Cerebellar cortex (tissue), 1 donor: Measurements from ENCODE around the gene GAB1.

ENCODE experiments used
- DNase-seq: peaks from one replicate; pipeline ENCODE4 v3.0.0-alpha.2; 2015; ENCODE audit warnings: low spot score

GAB1 gene

DNA sequence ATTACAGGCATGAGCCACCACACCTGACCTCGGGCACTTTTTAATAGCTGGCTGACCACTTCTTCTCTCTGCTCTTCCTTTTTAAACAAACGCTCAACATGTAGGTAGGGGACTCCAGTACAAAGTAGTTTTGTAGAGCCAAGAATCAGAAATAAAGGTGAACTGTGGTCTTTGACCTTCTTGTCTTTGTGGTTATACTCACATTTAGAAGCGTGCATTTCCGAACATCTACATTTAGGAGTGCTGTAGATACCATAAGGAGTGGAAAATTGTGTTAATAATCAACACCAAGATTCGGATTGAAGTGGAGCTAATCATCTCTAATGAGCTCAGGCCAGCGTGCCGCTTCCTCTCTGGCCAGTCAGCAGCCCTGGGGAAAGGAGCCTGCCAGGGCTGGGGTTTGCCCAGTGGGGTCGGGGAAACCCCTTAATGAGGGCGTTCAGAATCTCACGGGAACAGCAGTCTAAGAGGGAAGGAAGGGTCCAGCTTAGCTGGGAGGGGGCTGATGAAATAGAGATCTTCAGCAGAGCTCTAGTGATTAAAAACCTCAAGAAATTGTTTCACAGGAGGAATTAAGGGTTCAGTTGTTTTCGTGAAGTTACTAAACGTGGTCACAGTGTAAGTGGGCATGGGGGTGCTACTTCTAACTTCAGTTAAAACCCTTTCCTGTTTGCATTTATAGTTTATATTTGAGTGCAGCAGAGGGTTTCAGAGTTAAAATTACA, 81.2 kb downstream of the GAB1 start:
- no peak for DNase-seq

DNA sequence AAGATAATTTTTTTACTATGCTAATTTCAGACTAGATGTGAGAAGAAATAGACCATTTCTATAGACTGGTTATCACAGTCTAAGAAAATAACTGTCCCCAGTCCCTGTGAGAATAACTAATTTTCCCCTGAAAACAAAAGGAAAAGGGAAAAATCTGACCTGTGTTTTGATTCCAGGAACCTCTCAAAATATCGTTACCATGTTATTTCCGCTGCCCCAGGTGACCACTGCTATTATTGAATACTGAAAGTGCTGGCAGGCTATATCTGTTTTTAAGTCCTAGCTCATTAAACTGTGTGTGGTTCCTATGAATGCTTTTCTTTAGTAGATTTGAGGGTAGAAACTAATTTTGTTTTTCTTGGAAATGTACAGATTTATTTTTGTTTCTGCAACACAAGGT, 83.6 kb downstream of the GAB1 start:
- DNase-seq, result no peak

DNA sequence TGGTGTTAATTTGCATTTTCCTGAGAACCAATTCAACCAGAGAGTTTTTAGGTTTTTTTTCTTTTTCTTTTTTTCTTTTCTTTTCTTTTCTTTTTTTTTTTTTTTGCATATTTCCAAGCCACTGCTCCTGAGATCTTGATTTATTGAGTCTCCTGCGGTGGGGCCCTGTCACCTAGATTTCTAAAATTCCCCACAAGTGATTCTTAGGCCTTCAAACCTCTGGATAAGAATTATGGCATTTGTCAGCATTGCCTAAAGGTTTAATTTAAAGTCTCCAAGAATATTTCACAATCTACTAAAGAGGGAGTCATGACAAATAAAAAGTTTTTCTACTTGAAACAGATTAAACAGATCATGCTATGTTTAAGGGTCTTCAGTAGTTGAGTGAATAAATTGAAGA, 84.9 kb downstream of the GAB1 start:
- no peak for DNase-seq

- no peak for DNase-seq
Measured at GRCh38 chr4:143424276-143424675, 87.6 kb downstream of the GAB1 start.

DNA sequence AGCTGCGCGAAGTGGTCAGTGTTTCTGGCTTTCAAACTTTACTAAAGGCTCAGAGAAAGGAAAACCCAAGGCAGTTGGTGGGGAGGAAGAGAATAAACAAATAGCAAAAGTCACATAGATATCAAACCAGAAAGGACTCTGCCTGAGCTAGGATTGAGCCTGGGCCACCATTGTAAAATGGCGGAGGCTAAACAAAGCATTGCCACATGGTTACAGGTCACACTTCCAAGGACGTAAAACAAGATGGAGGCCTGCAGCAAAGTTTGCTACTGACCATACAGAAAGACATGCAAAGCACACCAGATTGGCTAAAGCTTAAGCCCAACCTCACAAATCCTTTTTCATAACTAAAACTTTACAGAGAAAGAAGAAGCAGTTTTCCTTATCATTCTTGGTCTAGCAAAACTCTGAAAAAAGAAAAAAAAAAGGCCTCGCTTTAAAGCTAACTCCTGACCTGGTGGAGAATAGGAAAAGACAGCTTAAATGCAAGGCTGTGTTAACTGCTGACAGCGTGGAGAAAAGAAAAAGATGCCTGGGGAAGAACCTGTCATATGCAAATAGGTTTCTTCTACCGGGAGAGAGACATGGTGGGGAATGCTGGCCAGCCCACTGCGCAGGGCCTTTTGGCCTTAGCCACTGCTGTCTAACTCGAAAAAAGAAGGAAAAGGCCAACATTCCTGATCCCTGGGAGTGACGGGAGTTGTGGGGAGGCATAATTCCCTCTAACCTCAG, 95.0 kb downstream of the GAB1 start:
- no peak for DNase-seq

GRCh38 chr4:143432258-143432591, 95.5 kb downstream of the GAB1 start:
- no peak for DNase-seq

DNA sequence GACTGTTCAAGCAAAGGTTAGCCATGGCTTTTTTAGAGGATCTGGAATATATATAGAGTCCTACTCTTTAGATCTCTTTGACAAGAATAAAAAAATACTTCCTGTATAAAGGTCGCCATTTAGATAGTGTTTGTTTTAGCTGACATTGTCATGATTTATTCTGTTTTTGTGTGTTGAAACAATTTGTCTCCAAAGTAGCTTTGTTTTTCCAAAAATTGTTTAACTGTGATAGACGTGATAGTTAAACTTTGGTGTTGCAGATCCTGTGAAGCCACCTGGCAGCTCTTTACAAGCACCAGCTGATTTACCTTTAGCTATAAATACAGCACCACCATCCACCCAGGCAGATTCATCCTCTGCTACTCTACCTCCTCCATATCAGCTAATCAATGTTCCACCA, 96.6 kb downstream of the GAB1 start:
- no peak for DNase-seq

GRCh38 chr4:143435955-143436354, 99.3 kb downstream of the GAB1 start:
- DNase-seq, result no peak

- DNase-seq, result no peak
Measured at GRCh38 chr4:143437476-143437875, 100.8 kb downstream of the GAB1 start.

- DNase-seq, result no peak
Measured at GRCh38 chr4:143437937-143438336, 101.3 kb downstream of the GAB1 start.

GRCh38 chr4:143438710-143439109, 102.0 kb downstream of the GAB1 start:
- DNase-seq, result no peak

DNA sequence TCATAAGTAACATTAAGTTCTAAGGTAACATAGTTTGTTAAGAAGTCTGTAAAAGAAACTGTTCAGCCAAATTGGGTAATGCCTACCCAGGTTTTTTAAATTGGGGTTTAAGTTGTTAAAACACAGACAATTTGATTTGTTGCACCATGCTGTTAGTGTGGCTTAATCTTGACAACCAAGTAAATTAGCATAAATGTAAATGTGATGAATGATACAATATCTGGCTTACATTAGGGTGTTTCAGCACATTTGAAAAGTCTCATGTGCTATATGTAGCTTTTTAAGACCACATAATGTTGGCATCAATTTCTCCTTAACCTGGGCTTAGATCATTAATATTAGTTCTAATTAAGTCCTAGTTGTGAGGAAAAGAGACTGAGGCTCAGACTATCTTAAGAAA, 104.4 kb downstream of the GAB1 start:
- DNase-seq, result no peak

GRCh38 chr4:143441678-143442077, 105.0 kb downstream of the GAB1 start:
- DNase-seq, result no peak

DNA sequence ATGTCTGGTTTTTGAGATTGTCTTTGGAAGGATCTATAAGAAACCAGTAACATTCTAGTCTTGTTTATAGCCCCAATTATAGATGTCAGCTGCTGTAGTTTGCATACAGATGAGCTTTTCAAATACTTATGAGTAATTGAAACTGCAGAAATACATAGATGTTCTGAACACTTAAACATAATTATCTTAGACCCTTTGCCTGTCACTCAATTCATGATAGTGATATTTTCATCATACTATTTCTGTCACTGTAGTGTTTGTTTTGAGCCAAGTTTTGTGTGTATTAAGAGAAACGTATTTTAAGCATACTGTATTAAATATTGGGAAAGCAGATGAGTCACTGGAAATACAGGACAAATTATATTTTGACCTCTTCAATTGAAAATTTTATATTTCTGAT, 107.1 kb downstream of the GAB1 start:
- no peak for DNase-seq

DNA sequence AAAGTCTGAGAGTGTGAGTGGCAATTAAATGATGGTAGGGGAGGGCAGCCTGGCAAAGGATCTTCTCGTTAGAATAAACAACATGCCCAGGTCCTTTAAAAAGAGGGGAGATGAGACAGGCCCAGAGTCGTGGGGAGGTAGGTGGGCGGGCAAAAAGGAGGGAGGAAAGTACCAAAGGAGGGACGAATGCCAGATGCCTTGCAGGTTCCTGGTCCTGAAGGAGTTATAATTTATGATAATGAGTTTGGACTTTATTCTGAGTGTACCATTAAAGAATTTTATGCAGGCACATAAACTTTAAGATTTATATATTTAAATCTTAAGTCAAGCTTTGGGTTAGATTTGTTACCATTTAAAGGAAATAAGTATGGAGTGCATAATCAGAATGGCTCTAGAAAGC, 114.5 kb downstream of the GAB1 start:
- DNase-seq, result no peak

DNA sequence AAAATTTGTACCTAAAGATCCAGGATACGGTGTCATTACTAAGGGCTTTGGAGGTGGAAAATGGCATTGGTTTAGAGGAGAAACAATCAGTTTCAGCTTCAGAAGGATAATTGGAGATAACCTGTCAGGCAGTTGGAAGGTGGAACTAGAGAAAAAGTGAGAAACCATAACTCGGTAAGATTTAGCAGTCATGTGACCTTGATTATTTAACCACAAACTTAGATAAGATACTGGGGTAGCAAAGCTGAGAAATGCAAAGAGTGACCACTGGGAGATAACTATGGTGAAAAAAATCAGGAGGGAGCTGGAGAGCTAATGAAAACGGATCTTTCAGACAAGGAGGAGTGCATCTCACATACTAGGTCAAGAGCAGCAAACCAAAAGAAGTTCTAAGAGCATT, 118.5 kb downstream of the GAB1 start:
- DNase-seq, result no peak

- no peak for DNase-seq
Measured at GRCh38 chr4:143458966-143459365, 122.3 kb downstream of the GAB1 start.

GRCh38 chr4:143473334-143474126, 136.9 kb downstream of the GAB1 start:
- no peak for DNase-seq

- DNase-seq, result no peak
Measured at GRCh38 chr4:143477487-143477886, 140.8 kb downstream of the GAB1 start.

DNA sequence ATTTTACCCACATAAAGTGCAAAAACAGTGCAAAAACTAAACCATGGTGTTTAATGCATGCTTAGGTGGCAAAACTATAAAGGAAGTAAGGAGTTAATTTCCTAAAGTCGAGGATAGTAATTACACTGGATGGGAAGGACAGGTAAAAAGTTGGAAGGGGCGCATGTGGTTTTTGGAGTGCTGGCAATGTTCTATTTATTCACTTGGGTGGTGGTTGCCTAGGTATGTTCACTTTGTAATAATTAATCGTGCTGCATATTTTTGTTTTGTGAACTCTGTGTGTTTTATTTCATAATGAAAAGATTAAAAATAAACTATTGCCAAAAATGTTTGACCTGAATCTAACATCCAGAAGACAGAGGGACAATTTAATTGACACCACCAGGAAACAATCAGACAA, 144.7 kb downstream of the GAB1 start:
- DNase-seq, result no peak

- DNase-seq, result peak; percentile 52
Measured at GRCh38 chr4:143482840-143483239, 146.2 kb downstream of the GAB1 start.

DNA sequence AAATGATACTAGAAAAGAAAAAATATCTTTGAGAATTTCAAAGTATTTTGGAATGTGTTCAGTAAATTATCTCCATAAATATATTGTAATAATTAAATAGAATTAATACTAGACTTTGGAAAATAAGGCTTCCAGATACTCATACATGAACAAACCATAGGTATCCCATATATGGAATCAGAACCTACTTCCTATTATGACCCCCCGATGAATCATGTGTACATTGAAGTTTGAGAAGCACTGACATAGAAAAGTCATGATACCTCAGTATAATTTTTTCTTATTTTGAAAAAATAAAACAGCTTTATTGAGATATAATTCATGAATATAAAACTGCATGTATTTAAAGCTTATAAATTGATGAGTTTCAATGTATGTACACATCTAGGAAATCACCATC, 149.6 kb downstream of the GAB1 start:
- no peak for DNase-seq

GRCh38 chr4:143488687-143489086, 152.0 kb downstream of the GAB1 start:
- DNase-seq, result no peak
